ENCODE results near the gene KCTD8.

GRCh38 chr4:44279066-44279465 is 169.5 kb downstream of the KCTD8 start:
- TF ChIP-seq CTCF (IDR thresholded peaks at IDR 0.05), result no peak
- no peak for TF ChIP-seq POLR2A (IDR thresholded peaks at IDR 0.05)

Measured in right lobe of liver (tissue), 4 donors.